GM18867 (cell line): ENCODE measurements around the gene ADRA2A.

Source experiments
- ATAC-seq: cut with Tn5 transposase; IDR thresholded peaks from one replicate; pipeline ENCODE4 v1.9.1; 2021; ENCODE audit warnings: mild to moderate bottlenecking, moderate library complexity; ENCODE audit not compliant: unreplicated experiment

The ADRA2A gene

GRCh38 chr10:111109501-111110242, 32.8 kb downstream of the ADRA2A start:
- ATAC-seq: no peak

GRCh38 chr10:111110771-111111170, 33.9 kb downstream of the ADRA2A start:
- no peak for ATAC-seq

GRCh38 chr10:111112333-111112732, 35.5 kb downstream of the ADRA2A start:
- no peak for ATAC-seq

- ATAC-seq: no peak
Observed at GRCh38 chr10:111113238-111113960, 36.6 kb downstream of the ADRA2A start.

DNA sequence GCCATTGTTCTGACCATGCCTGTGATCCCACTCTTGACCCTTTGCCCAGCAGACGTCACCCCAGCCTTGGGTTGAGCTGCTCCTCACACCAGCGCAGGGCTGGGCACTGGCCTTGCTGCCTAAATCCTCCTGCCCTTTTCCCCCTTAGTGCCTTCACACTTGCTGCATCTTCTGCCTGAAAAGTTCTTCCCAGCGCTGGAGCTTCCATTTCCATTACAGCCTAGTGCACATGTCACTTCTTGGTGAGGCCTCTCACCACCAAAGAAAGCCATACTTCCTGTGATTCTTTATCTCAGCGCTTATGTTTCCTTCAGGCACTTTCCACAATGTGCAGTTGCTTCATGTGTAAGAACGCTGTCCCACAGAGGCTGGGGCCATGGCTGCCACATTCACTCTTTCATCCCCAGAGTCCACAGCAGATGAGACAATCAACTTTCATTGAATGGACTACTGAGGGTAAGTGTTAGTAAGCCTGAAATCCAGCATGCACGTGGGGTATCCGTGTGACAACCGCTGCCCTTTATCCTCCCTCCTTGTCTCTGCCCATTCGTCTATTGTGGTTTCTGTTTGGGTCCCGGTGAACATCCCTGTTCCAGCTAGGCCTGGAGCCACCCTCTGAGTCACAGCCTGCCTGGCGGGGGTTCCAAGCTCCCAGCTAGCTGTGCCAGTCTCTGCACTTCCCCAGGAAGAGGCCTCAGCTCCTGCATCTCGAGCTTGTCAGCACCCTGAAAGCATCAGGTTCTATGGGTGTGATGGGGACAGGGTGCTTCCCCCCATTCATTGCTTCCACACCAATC, 37.3 kb downstream of the ADRA2A start:
- no peak for ATAC-seq

GRCh38 chr10:111114758-111115500, 38.1 kb downstream of the ADRA2A start:
- no peak for ATAC-seq

- no peak for ATAC-seq
Observed at GRCh38 chr10:111116211-111116610, 39.4 kb downstream of the ADRA2A start.

DNA sequence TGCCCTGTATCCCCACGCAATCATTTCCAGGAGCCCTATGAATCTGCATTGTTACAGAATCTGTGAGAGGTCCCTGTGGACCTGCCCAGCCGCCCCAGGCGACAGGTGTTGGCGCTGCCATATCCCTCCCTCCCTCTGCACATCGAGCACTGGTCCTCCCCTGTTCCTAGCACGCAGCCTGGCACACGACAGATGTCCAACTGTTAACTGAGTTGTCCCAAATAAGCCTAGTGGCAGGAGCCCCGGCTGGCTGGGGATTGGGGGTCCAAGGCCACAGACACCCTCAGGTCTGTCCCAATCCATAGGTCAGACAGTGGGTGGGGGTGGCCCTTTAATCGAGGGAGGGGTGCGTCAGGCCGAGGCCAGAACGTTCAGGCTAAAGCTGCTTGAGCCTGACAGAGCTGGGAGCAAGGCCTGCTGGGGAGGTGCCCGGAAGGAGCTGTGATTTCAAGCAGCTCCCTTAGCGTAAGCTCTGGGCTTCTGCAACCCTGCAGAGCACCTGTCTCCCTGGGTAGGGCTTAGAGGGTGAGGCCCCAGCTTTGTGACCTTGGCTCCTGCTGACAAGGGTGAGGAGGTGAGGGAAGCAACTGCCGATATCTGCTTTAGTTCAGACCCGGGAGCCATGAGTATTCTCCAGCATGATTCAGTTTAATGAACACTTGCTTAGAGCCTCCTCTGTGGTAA, 40.1 kb downstream of the ADRA2A start:
- ATAC-seq: no peak

DNA sequence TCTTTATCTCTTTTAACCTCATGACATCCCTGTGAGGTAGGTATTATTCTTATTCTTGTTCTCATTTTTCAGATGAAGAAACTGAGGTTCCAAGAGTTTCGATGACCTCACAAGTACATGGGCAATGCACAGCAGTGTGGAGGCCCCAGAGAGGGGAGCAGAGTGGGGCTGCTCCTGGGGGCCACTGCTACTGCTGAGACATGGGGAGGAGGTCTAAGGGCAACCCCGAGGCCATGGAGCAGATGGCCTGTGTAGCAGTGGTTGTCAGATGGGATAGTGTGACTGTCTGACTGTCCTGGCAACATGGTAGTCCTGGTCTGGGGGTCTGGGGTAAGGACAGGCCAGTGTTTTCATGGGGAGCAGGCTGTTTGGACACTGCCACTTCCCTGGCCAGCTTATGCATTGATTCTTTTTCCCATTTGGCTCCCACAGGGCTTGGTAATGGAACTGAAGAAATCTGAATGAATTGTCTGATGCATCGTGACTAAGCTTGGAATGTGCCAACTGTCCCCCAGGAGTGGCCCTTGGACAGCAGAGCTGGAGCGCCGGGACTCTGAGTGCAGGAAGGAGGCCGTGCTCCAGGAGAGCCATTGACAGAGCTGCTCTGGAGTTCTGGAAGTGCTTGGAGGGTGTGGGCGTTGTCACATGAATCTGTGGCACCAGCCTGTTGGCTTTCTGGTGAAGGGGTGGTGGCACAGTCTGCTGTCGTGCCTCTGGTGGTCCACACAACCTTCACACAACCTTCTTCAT, 40.9 kb downstream of the ADRA2A start:
- no peak for ATAC-seq

GRCh38 chr10:111118758-111119157, 41.9 kb downstream of the ADRA2A start:
- ATAC-seq: no peak

- ATAC-seq: no peak
Observed at GRCh38 chr10:111119637-111120036, 42.8 kb downstream of the ADRA2A start.

DNA sequence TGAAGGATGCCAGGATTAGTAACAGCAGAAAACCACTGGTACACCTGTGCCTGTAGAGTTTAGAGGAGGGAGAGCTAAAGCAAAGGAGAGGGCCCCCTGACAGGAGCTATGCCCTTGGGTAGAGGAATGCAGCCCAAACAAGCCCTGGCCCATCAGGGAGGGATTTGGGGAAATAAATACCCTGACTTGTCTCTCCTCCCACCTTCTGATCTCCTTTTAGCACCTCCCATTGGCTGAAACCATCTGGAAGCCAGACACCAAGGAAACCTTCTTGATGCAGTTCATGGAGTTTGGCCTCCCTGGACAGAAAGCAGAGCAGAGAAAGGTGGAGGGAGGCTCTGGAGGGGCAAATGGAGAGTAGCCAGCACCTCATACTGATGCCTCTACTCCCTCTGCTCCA, 45.3 kb downstream of the ADRA2A start:
- no peak for ATAC-seq

DNA sequence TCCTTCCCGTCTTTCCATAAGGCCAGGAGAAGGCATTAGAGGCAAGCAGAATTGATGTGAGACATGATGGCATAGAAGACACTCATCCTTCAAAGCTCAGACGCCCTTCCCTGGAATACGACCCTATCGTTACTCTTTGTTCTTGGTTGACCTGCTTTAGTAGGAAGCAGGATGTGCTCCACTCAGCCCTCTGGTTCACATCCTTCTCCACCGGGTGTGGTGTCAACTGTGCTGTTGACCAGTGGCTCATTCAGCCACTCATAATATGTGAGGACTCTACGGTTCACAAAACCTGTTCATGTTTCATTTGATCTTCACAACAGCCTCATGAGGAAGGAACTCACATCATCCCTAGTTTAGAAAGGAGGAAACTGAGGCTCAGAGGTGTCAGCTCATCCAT, 47.1 kb downstream of the ADRA2A start:
- no peak for ATAC-seq

DNA sequence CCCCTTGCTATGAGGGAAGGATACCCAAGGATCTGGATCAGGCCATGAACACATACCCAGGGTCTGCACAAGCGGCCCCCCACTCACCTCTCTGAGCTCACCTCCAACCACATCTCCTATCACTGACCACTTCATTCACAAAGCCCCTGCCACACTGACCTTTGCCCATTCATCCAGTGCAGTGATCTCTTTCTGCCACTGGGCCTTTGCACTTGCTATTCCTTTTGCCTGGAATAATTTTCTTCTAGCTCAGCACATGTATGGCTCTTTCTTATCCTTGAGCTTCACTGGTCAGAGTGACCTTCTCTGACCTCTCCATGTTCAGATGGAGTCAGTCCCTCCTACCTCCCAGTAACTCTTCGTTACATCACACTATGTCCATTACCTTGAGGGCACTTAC, 48.3 kb downstream of the ADRA2A start:
- no peak for ATAC-seq

DNA sequence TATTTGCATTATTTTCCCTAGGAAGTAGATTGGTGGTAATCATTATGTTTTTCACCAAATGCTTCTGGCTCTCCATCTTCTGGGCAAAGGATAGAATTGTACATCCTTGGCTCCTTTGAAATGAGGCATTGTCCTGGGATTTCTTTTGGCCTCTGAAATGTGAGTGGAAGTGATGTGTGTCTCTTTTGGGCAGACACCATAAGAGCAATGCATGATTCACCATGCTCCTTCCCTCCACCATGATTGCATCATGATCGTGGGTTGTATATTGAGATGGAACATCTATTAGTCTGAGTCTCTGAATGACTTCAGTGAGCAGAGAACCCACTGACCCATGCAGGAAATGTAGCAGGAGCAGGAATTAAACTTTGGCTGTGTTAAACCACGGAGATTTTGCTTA, 49.2 kb downstream of the ADRA2A start:
- no peak for ATAC-seq

DNA sequence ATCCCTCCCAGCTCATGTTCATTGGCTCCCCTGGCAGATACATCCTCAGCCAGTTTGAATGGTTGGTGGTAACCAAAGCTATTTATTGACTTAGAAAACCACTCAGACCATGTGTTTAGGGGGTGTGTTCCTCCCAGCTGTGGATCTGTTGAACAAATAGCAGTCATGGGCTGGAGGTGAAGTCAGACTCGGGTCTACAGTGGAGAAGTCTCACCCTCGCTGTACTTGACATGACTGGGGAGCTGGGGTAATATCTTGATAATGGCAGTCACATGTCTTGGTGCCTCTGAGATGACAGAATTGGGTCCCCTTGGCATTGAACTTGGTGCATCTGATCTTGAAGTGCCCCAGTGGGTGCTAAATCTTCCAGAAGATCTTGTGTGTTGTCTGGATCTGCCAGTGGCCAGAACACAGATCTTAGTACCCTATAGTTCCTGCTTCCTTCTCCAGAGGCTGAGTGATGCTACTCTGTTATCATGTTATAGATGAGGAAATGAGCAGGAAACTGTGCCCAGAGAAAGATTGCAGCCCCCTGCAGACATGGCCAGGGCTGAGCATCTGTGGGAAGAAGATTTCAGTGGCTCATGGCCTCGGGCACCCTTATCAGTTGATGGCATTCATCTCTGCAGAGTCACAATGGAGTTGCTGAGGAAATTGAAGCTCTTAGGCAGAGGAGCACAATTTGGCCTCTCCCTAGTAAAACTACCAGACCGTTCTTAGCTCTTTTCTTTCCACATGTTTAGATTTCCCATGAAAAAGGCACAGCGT, 50.4 kb downstream of the ADRA2A start:
- ATAC-seq: no peak

- ATAC-seq: no peak
Observed at GRCh38 chr10:111128331-111129180, 51.7 kb downstream of the ADRA2A start.

DNA sequence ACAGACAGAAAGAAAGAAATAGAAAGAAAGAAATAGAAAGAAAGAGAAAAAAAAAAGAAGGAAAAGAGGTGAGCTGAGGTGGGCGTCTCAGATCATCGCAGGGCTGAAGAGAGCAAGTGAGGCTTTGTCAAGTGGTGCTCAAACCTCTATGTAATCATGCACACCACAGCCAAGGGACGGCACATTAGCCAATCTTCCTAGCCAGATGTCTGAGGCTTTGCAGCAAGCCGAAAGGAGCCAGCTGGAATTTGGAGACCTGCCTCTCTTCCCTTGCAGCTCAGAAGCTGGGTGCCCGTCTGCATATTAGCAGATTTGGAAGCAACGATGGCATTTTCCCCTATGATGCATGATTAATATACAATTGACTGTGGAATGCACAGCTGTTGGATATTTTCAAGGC, 52.5 kb downstream of the ADRA2A start:
- ATAC-seq: no peak
